Prostate gland (tissue), 2 donors: ENCODE results near the gene PRKG1. TPM values are rescaled to one million over a fixed set of nuclear protein-coding genes. Genes with fewer than 3 reads are reported as not detected.

ENCODE experiments used
- DNase-seq: peaks from one replicate; pipeline ENCODE4 v3.0.0-alpha.2; 2019; ENCODE audit warnings: low spot score
- H3K27ac ChIP-seq, 2 donors: fragments of 200-600 bp; sonication (generic); 2 replicates each; pipeline ENCODE4 v1.5.1; 2017 to 2019
- H3K27me3 ChIP-seq: fragments of 200-600 bp; sonication (generic); replicated peaks from 2 replicates; pipeline ENCODE4 v1.5.1; 2019; ENCODE audit not compliant: insufficient read depth
- H3K36me3 ChIP-seq, 2 donors: fragments of 200-600 bp; sonication (generic); 1 replicate in 1 of 2; 2 replicates in 1 of 2; pipeline versions ENCODE4 v1.5.1 to v1.8.1; 2017 to 2019
- H3K4me1 ChIP-seq: fragments of 200-600 bp; sonication (generic); replicated peaks from 2 replicates; pipeline ENCODE4 v1.5.1; 2019
- H3K4me3 ChIP-seq, 2 donors: fragments of 200-600 bp; sonication (generic); 2 replicates each; pipeline ENCODE4 v1.5.1; 2017 to 2019
- H3K9me3 ChIP-seq: fragments of 200-600 bp; sonication (generic); 2 replicates; pipeline ENCODE4 v1.5.1; 2017
- POLR2A ChIP-seq: fragments of 450-650 bp; IDR thresholded peaks from one replicate; pipeline ENCODE4 v1.6.1; 2016; ENCODE audit warnings: antibody characterized with exemption, mild to moderate bottlenecking
- POLR2AphosphoS5 ChIP-seq: sonication (generic); formaldehyde crosslinking; IDR thresholded peaks from one replicate; pipeline ENCODE4 v1.6.1; 2017; ENCODE audit warnings: antibody characterized with exemption
- WGBS: methylation state at CpG from one replicate; pipeline ENCODE4 v1.1.5; 2018; 5-methylcytosine and 5-hydroxymethylcytosine counted together
- intact Hi-C: fragments of 100-400 bp; cut with DNase I; formaldehyde crosslinking; loops from one replicate; pipeline ENCODE4 v1.14.2; 2022
- total RNA-seq, 2 donors: library from RNA; depleted of rRNA; stranded (reverse); fragments of >200 nt; gene quantifications; one replicate each; pipeline ENCODE4 v1.1.0, GENCODE V29; 2016
- TF ChIP-seq, protein P1 (sequence below), 4 experiments: fragments of 200-600 bp in 2 of 4; fragments of 450-650 bp in 2 of 4; sonication (generic) in 2 of 4; IDR thresholded peaks; 1 replicate in 3 of 4; 2 replicates in 1 of 4; pipeline ENCODE4 v1.5.1; 2016 to 2019; ENCODE audit warnings: antibody characterized with exemption in 4 of 4, mild to moderate bottlenecking in 2 of 4, moderate library complexity in 2 of 4

The PRKG1 gene
- total RNA-seq, 2 donors from 2014 or later, result 2.7 to 9.0 TPM

DNA sequence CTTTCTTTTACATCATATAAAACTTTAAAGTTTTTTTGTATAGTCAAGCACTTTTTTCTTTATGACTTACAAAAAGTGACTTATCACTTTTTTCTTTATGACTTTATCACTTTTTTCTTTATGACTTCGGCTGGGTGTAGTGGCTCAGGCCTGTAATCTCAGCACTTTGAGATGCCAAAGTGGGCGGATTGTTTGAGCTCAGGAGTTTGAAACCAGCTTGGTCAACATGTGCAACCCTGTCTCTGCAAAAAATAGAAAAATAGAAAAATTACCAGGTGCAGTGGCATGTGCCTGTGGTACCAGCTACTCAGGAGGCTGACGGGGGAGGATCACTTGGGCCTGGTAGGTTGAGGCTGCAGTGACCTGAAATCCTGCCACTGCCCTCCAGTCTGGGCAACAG, 733.9 kb downstream of the PRKG1 start:
- Histone ChIP-seq H3K9me3 (no peaks in the 10 kb centered on the region), H3K4me3 (no peak overlapping the region), H3K4me1 (no peaks in the 10 kb centered on the region), H3K36me3 (no peaks in the 10 kb centered on the region), H3K27ac (no peak overlapping the region), H3K27me3 (no peaks in the 10 kb centered on the region)
- DNase-seq, result no peak
- TF ChIP-seq, protein P1, sequence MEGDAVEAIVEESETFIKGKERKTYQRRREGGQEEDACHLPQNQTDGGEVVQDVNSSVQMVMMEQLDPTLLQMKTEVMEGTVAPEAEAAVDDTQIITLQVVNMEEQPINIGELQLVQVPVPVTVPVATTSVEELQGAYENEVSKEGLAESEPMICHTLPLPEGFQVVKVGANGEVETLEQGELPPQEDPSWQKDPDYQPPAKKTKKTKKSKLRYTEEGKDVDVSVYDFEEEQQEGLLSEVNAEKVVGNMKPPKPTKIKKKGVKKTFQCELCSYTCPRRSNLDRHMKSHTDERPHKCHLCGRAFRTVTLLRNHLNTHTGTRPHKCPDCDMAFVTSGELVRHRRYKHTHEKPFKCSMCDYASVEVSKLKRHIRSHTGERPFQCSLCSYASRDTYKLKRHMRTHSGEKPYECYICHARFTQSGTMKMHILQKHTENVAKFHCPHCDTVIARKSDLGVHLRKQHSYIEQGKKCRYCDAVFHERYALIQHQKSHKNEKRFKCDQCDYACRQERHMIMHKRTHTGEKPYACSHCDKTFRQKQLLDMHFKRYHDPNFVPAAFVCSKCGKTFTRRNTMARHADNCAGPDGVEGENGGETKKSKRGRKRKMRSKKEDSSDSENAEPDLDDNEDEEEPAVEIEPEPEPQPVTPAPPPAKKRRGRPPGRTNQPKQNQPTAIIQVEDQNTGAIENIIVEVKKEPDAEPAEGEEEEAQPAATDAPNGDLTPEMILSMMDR (IDR thresholded peaks at IDR 0.05), result no peak
- TF ChIP-seq POLR2A (no peak), POLR2AphosphoS5 (no peak)
- WGBS, result 74% methylated on average over 3 of the region's 3 CpGs
- intact Hi-C loops, result no loop called here

DNA sequence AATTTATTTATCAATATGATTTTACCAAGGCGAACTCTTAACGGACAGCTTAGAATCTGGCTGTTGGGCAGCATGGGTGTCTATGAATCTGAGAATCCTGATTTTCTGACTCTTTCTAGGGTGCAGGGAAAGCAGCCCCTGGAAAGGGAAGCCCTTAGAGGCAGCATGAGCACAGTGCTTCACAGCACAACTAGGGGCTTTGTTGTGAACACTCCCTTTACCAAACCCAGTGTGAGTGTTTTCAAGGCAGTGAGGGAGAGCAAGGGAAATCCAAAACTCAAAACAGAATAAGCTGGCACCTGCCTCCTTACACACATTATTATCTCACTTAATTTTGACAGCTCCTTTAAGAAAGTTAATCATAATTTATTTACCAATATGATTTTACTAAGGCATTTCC, 741.4 kb downstream of the PRKG1 start:
- 64% methylated on average over 2 of the region's 2 CpGs for WGBS
- no peak overlapping the region for H3K27ac ChIP-seq
- H3K27me3 ChIP-seq, result no peaks in the 10 kb centered on the region
- H3K36me3 ChIP-seq, result no peaks in the 10 kb centered on the region
- H3K4me1 ChIP-seq, result no peaks in the 10 kb centered on the region
- TF ChIP-seq POLR2A, result no peak
- TF ChIP-seq, protein P1 (IDR thresholded peaks at IDR 0.05), result no peak
- TF ChIP-seq POLR2AphosphoS5, result no peak
- intact Hi-C loops, result no loop called here
- DNase-seq, result no peak
- H3K9me3 ChIP-seq, result no peaks in the 10 kb centered on the region
- no peak overlapping the region for H3K4me3 ChIP-seq

DNA sequence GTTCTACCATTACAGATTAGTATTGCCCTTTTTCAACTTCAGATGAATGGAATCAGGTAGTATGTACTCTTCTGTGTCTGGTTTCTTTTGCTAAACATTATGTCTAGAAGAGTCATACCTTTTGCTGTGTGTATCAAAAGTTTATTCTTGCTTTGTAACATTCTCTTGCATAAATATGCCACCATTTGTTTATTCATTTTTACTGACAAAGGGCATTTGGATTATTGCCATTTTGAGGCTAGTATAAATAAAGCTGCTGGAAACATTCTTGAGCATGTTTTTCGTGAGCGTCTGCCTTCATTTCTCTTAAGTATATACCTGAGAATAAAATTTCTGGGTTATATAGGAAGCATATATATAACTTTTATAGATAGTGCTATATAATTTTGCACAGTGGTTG, 746.8 kb downstream of the PRKG1 start:
- TF ChIP-seq POLR2AphosphoS5 (no peak), POLR2A (no peak)
- TF ChIP-seq, protein P1 (IDR thresholded peaks at IDR 0.05), result no peak
- Histone ChIP-seq H3K9me3 (no peaks in the 10 kb centered on the region), H3K36me3 (no peaks in the 10 kb centered on the region), H3K27me3 (no peaks in the 10 kb centered on the region), H3K4me1 (no peaks in the 10 kb centered on the region), H3K4me3 (no peak overlapping the region), H3K27ac (no peak overlapping the region)
- no peak for DNase-seq
- intact Hi-C loops, result no loop called here
- WGBS, result 33% methylated on average over 2 of the region's 2 CpGs

DNA sequence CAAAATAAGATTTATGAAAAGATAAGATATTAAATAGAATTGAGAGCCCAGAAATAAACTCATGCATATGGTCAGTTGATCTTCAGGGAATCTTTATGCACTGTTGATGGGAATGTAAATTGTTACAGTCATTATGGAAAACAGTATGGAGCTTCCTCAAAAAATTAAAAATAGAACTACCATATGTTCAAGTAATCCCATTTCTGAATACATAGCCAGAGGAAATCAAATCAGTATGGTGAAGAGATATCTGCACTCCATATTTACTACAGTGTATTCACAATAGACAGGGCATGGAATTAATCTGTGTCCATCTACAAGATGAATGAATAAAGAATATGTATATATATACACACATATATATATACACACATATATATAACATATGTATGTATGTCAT, 747.5 kb downstream of the PRKG1 start:
- Histone ChIP-seq H3K9me3 (no peaks in the 10 kb centered on the region), H3K4me1 (no peaks in the 10 kb centered on the region), H3K4me3 (no peak overlapping the region), H3K36me3 (no peaks in the 10 kb centered on the region), H3K27me3 (no peaks in the 10 kb centered on the region), H3K27ac (no peak overlapping the region)
- no peak for DNase-seq
- TF ChIP-seq POLR2A, result no peak
- TF ChIP-seq, protein P1 (IDR thresholded peaks at IDR 0.05), result no peak
- no peak for TF ChIP-seq POLR2AphosphoS5
- intact Hi-C loops, result no loop called here

DNA sequence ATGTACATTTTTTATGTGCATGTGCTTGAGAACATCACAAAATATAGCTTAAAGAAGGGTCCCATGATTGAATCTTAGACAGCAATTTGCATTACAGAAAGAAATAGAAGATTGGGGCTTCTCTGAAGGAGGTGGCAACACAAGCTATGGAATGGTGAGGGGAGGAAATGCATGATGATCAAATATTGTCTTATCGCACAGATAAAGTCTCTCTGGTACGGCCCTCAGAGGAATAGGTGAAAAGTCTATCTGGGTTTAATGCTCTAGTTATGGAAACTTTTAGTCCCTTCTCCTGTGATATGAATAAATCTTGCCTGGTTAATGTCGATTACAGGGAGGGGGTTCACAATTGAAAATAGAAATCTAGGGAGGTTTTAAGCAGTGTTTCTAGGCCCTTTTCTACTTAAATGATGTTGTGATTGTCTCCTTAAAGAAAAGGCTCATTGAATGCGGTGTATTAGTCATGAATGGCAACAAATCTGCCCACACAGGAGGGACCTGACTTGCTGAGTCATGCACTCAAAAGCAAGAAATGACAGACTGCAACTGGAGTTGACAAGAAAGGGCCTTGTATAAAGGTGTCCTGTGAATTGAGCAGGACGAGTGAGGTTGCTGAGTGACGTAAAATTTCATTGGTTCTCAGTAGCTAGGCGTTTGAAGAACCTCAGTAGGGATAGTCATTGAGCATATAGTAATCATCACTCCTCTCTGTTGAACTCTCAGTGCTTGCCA, 758.5 kb downstream of the PRKG1 start:
- no peaks in the 10 kb centered on the region for H3K4me1 ChIP-seq
- no peaks in the 10 kb centered on the region for H3K9me3 ChIP-seq
- H3K36me3 ChIP-seq, result no peaks in the 10 kb centered on the region
- no peak overlapping the region for H3K4me3 ChIP-seq
- WGBS, result 67% methylated on average over 7 of the region's 7 CpGs
- H3K27ac ChIP-seq, result no peak overlapping the region
- no peaks in the 10 kb centered on the region for H3K27me3 ChIP-seq
- no peak for DNase-seq
- intact Hi-C loops, result no loop called here
- no peak for TF ChIP-seq POLR2AphosphoS5
- TF ChIP-seq, protein P1 (IDR thresholded peaks at IDR 0.05), result no peak
- TF ChIP-seq POLR2A, result no peak
